22Rv1 (cell line): ENCODE measurements around the gene ATP8B1.

ENCODE experiments used
- ZFX ChIP-seq: fragments of 450-650 bp; IDR thresholded peaks from 2 replicates; pipeline ENCODE4 v1.6.1; 2017; ENCODE audit warnings: antibody characterized with exemption, borderline replicate concordance
- TF ChIP-seq, protein P1 (sequence below): fragments of 450-650 bp; IDR thresholded peaks from 2 replicates; pipeline ENCODE4 v1.5.1; 2017; ENCODE audit warnings: mild to moderate bottlenecking

GRCh38 chr18:57806201-57806977 lies 3.3 kb upstream of the ATP8B1 start:
- TF ChIP-seq, protein P1, sequence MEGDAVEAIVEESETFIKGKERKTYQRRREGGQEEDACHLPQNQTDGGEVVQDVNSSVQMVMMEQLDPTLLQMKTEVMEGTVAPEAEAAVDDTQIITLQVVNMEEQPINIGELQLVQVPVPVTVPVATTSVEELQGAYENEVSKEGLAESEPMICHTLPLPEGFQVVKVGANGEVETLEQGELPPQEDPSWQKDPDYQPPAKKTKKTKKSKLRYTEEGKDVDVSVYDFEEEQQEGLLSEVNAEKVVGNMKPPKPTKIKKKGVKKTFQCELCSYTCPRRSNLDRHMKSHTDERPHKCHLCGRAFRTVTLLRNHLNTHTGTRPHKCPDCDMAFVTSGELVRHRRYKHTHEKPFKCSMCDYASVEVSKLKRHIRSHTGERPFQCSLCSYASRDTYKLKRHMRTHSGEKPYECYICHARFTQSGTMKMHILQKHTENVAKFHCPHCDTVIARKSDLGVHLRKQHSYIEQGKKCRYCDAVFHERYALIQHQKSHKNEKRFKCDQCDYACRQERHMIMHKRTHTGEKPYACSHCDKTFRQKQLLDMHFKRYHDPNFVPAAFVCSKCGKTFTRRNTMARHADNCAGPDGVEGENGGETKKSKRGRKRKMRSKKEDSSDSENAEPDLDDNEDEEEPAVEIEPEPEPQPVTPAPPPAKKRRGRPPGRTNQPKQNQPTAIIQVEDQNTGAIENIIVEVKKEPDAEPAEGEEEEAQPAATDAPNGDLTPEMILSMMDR = no peak
- TF ChIP-seq ZFX = no peak
